ENCODE measurements around the gene CTIF. TPM values are rescaled to one million over a fixed set of nuclear protein-coding genes. Genes with fewer than 3 reads are reported as not detected.

The CTIF gene
- polyA plus RNA-seq, 4 donors = 14.6 to 30.7 (median 22.6) TPM

- DNase-seq (ENCODE audit: low read depth in 4 of 4, low spot score in 3 of 4) = no peak
Measured at GRCh38 chr18:48852292-48852691, 313.5 kb downstream of the CTIF start.

GRCh38 chr18:48852794-48853193 lies 314.0 kb downstream of the CTIF start:
- no peak for DNase-seq (ENCODE audit: low read depth in 4 of 4, low spot score in 3 of 4)

GRCh38 chr18:48853588-48853987 lies 314.8 kb downstream of the CTIF start:
- no peak for DNase-seq (ENCODE audit: low read depth in 4 of 4, low spot score in 3 of 4)

- DNase-seq (ENCODE audit: low read depth in 4 of 4, low spot score in 3 of 4) = no peak
Measured at GRCh38 chr18:48854780-48855179, 315.9 kb downstream of the CTIF start.

- no peak for DNase-seq (ENCODE audit: low read depth in 4 of 4, low spot score in 3 of 4)
Measured at GRCh38 chr18:48855422-48856377, 316.9 kb downstream of the CTIF start.

- no peak for DNase-seq (ENCODE audit: low read depth in 4 of 4, low spot score in 3 of 4)
Measured at GRCh38 chr18:48857023-48857694, 318.3 kb downstream of the CTIF start.

GRCh38 chr18:48858676-48859075 lies 319.8 kb downstream of the CTIF start:
- DNase-seq (ENCODE audit: low read depth in 4 of 4, low spot score in 3 of 4) = no peak

GRCh38 chr18:48859311-48860268 lies 320.8 kb downstream of the CTIF start:
- DNase-seq (ENCODE audit: low read depth in 4 of 4, low spot score in 3 of 4) = peak in 2 of 4 donors; percentile 68 to 75

- no peak for DNase-seq (ENCODE audit: low read depth in 4 of 4, low spot score in 3 of 4)
Measured at GRCh38 chr18:48860269-48861180, 321.7 kb downstream of the CTIF start.

GRCh38 chr18:48861181-48861708 lies 322.4 kb downstream of the CTIF start:
- DNase-seq (ENCODE audit: low read depth in 4 of 4, low spot score in 3 of 4) = no peak

- no peak for DNase-seq (ENCODE audit: low read depth in 4 of 4, low spot score in 3 of 4)
Measured at GRCh38 chr18:48862132-48862531, 323.3 kb downstream of the CTIF start.

- no peak for DNase-seq (ENCODE audit: low read depth in 4 of 4, low spot score in 3 of 4)
Measured at GRCh38 chr18:48862678-48863270, 323.9 kb downstream of the CTIF start.

GRCh38 chr18:48863432-48864065 lies 324.7 kb downstream of the CTIF start:
- no peak for DNase-seq (ENCODE audit: low read depth in 4 of 4, low spot score in 3 of 4)

GRCh38 chr18:48864876-48865275 lies 326.0 kb downstream of the CTIF start:
- no peak for DNase-seq (ENCODE audit: low read depth in 4 of 4, low spot score in 3 of 4)

GRCh38 chr18:48866028-48866733 lies 327.4 kb downstream of the CTIF start:
- no peak for DNase-seq (ENCODE audit: low read depth in 4 of 4, low spot score in 3 of 4)

GRCh38 chr18:48866856-48867255 lies 328.0 kb downstream of the CTIF start:
- DNase-seq (ENCODE audit: low read depth in 4 of 4, low spot score in 3 of 4) = no peak

- DNase-seq (ENCODE audit: low read depth in 4 of 4, low spot score in 3 of 4) = no peak
Measured at GRCh38 chr18:48867978-48868377, 329.1 kb downstream of the CTIF start.

Data from left renal pelvis (tissue), 4 donors.